Trophoblast cell (in vitro differentiated cells and primary cell): Measurements from ENCODE around the gene ZNF653.

Source experiments
- DNase-seq, 2 donors: peaks; one replicate each; pipeline ENCODE4 v3.0.0-alpha.2; 2016
- H2AFZ ChIP-seq: 2 replicates; pipeline ENCODE4 v1.6.1; 2013; ENCODE audit warnings: low read length, moderate library complexity, mild to moderate bottlenecking; ENCODE audit not compliant: insufficient read depth, poor library complexity
- H2AK5ac ChIP-seq: 2 replicates; pipeline ENCODE4 v1.6.1; 2013; ENCODE audit warnings: mild to moderate bottlenecking, low read length
- H2BK120ac ChIP-seq: 2 replicates; pipeline ENCODE4 v1.6.1; 2013; ENCODE audit warnings: low read length, mild to moderate bottlenecking, moderate library complexity; ENCODE audit not compliant: insufficient read depth, poor library complexity
- H2BK12ac ChIP-seq: 2 replicates; pipeline ENCODE4 v1.6.1; 2013; ENCODE audit warnings: mild to moderate bottlenecking, low read length, moderate library complexity
- H2BK5ac ChIP-seq: 2 replicates; pipeline ENCODE4 v1.6.1; 2013; ENCODE audit warnings: low read length, low read depth, moderate library complexity, mild to moderate bottlenecking; ENCODE audit not compliant: poor library complexity
- H3K14ac ChIP-seq: 2 replicates; pipeline ENCODE4 v1.6.1; 2013; ENCODE audit warnings: mild to moderate bottlenecking, low read length
- H3K18ac ChIP-seq: 2 replicates; pipeline ENCODE4 v1.6.1; 2013; ENCODE audit warnings: mild to moderate bottlenecking, low read length
- H3K23ac ChIP-seq: 2 replicates; pipeline ENCODE4 v1.6.1; 2013; ENCODE audit warnings: low read length
- H3K27ac ChIP-seq: 2 replicates; pipeline ENCODE4 v1.5.1; 2013; ENCODE audit warnings: low read depth, mild to moderate bottlenecking, inconsistent platforms, low read length, moderate library complexity
- H3K27me3 ChIP-seq: 2 replicates; pipeline ENCODE4 v1.6.1; 2013; ENCODE audit warnings: inconsistent platforms, mild to moderate bottlenecking, low read length, moderate library complexity; ENCODE audit not compliant: insufficient read depth
- H3K36me3 ChIP-seq, 2 experiments: 1 replicate in 1 of 2; 2 replicates in 1 of 2; pipeline ENCODE4 v1.6.1; 2013; ENCODE audit warnings: low read length in 2 of 2, mild to moderate bottlenecking in 2 of 2, moderate library complexity in 1 of 2; ENCODE audit not compliant: insufficient read depth in 2 of 2, control insufficient read depth in 1 of 2
- H3K4ac ChIP-seq: 2 replicates; pipeline ENCODE4 v1.6.1; 2013; ENCODE audit warnings: low read depth, mild to moderate bottlenecking, low read length, moderate library complexity
- H3K4me1 ChIP-seq, 2 experiments: 1 replicate in 1 of 2; 2 replicates in 1 of 2; pipeline ENCODE4 v1.6.1; 2013; ENCODE audit warnings: low read length in 2 of 2, mild to moderate bottlenecking in 2 of 2, moderate library complexity in 1 of 2; ENCODE audit not compliant: insufficient read depth in 2 of 2, control insufficient read depth in 1 of 2
- H3K4me2 ChIP-seq: 2 replicates; pipeline ENCODE4 v1.6.1; 2013; ENCODE audit warnings: inconsistent platforms, mild to moderate bottlenecking, low read length, moderate library complexity
- H3K4me3 ChIP-seq: 2 replicates; pipeline ENCODE4 v1.5.1; 2013; ENCODE audit warnings: mild to moderate bottlenecking, low read depth, low read length, inconsistent platforms
- H3K79me1 ChIP-seq: one replicate; pipeline ENCODE4 v1.6.1; 2013; ENCODE audit warnings: low read length
- H3K79me2 ChIP-seq: 2 replicates; pipeline ENCODE4 v1.6.1; 2013; ENCODE audit warnings: low read length, mild to moderate bottlenecking; ENCODE audit not compliant: control insufficient read depth, insufficient read depth, poor library complexity
- H3K9ac ChIP-seq: 2 replicates; pipeline ENCODE4 v1.6.1; 2013; ENCODE audit warnings: mild to moderate bottlenecking, low read length
- H3K9me3 ChIP-seq: 2 replicates; pipeline ENCODE4 v1.6.1; 2013; ENCODE audit warnings: low read depth, mild to moderate bottlenecking, control low read depth, inconsistent platforms, low read length; ENCODE audit not compliant: insufficient read depth
- H4K12ac ChIP-seq: 2 replicates; pipeline ENCODE4 v1.6.1; 2013; ENCODE audit warnings: low read depth, mild to moderate bottlenecking, low read length, moderate library complexity
- H4K8ac ChIP-seq: 2 replicates; pipeline ENCODE4 v1.6.1; 2013; ENCODE audit warnings: low read depth, mild to moderate bottlenecking, low read length, moderate library complexity
- H4K91ac ChIP-seq: one replicate; pipeline ENCODE4 v1.6.1; 2013; ENCODE audit warnings: low read depth, mild to moderate bottlenecking, low read length, moderate library complexity
- WGBS: extraction: QIAGEN DNeasy Blood & Tissue Kit; methylation state at CpG from one replicate; pipeline ENCODE4 v1.1.7; 2013; ENCODE audit warnings: missing lambda C conversion rate; ENCODE audit not compliant: insufficient read length, insufficient coverage; ENCODE audit errors: extremely low coverage; 5-methylcytosine and 5-hydroxymethylcytosine counted together

The ZNF653 gene

DNA sequence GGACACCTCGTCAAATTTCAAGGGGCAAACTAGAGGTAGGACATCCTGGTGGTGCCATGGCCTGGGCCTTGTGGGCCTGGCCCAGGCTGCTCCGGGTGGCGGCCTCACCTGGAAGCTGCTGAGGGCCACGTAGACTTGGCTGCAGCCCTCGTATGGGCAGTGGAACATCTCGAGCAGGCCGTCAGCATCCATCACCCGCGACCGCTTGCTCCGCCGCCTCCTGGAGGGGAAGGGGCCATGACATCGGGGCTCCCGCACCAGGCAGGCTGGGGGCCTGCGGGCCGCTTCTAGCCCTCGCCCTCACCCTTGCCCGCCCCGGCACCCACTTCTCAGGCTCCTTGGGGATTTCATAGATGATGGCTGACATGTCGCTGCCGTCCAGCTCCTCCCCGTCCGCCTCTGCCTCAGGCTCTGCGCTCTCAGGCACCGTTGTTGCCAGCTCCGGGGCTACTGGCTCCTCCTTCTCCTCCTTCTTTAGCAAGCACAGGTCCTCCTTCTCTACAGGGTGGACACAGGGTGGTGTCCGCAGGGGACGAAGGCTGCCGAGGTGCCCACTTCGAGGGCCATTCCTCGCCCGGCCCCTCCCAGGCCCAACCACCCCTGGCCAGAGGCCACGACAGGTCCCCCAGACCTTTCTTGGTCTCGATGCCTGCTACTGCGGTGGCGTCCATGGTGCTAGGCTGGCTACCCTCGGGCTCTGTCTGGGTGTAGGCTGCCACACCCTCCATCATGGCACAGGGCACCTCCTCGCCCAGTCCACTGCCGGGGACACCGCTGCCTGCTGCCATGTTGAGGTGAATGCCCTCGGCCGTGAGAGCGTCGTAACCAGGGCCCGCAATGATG is 18.8 kb downstream of the ZNF653 start:
- Histone ChIP-seq H3K4me3 (no peak overlapping the region), H3K79me1 (no peaks in the 10 kb centered on the region), H4K8ac (no peak overlapping the region), H3K23ac (no peak overlapping the region), H3K18ac (no peak overlapping the region), H2AK5ac (no peak overlapping the region), H3K4me1 (peaks cover 7 to 8% of the 10 kb centered on the region in 2 experiments), H3K36me3 (peaks cover 10 to 11% of the 10 kb centered on the region in 2 experiments), H2BK120ac (no peak overlapping the region), H3K27me3 (peaks cover 7% of the 10 kb centered on the region), H2BK5ac (no peak overlapping the region), H3K9me3 (peaks cover 2% of the 10 kb centered on the region), H2BK12ac (no peak overlapping the region), H3K27ac (no peak overlapping the region), H2AFZ (no peak overlapping the region), H3K14ac (no peak overlapping the region), H3K4ac (no peak overlapping the region), H3K4me2 (no peak overlapping the region), H4K91ac (no peak overlapping the region), H3K9ac (no peak overlapping the region), H4K12ac (no peak overlapping the region), H3K79me2 (no peaks in the 10 kb centered on the region)
- no CpG with 5 or more reads among the region's 45 CpGs for WGBS
- no peak for DNase-seq

DNA sequence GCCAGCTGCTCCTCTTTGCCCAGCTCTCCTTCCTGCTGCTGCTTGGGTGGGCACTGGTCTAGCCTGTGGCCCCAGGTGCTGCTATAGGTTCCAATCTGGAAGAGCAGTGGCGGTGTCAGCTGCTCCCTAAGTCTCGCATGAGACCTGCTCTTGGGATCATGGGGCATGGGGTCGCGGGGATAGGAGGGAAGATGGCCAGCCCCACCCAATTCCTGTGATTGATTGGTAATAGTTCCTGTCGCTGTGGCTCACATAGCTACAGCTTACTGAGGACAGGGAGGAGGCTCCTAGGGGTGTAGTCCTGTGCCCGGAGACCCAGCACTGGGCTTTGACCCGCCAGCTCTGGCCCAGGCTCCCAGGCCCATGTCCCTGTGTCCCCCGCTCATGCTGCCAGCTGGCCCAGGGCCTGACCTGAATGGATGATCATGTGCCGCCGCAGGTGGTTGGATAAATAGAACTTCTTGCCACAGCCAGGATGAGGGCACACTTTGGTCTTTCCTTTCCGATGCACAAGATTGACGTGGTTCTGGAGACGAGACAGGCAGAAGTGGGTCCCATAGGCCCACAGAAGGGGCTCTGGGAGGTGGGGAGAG is 20.3 kb downstream of the ZNF653 start:
- Histone ChIP-seq H3K23ac (no peak overlapping the region), H3K79me1 (no peaks in the 10 kb centered on the region), H2AK5ac (no peak overlapping the region), H3K27me3 (peaks cover 21% of the 10 kb centered on the region), H4K8ac (no peak overlapping the region), H3K4ac (no peak overlapping the region), H3K9me3 (peaks cover 9% of the 10 kb centered on the region), H3K9ac (no peak overlapping the region), H3K36me3 (peaks cover 10 to 11% of the 10 kb centered on the region in 2 experiments), H4K12ac (no peak overlapping the region), H2BK12ac (no peak overlapping the region), H3K27ac (no peak overlapping the region), H4K91ac (no peak overlapping the region), H3K4me2 (no peak overlapping the region), H3K14ac (no peak overlapping the region), H3K18ac (no peak overlapping the region), H2BK120ac (no peak overlapping the region), H2AFZ (no peak overlapping the region), H3K79me2 (no peaks in the 10 kb centered on the region), H3K4me1 (peaks cover 8 to 10% of the 10 kb centered on the region in 2 experiments), H2BK5ac (no peak overlapping the region), H3K4me3 (no peak overlapping the region)
- no CpG with 5 or more reads among the region's 13 CpGs for WGBS
- DNase-seq, result no peak

DNA sequence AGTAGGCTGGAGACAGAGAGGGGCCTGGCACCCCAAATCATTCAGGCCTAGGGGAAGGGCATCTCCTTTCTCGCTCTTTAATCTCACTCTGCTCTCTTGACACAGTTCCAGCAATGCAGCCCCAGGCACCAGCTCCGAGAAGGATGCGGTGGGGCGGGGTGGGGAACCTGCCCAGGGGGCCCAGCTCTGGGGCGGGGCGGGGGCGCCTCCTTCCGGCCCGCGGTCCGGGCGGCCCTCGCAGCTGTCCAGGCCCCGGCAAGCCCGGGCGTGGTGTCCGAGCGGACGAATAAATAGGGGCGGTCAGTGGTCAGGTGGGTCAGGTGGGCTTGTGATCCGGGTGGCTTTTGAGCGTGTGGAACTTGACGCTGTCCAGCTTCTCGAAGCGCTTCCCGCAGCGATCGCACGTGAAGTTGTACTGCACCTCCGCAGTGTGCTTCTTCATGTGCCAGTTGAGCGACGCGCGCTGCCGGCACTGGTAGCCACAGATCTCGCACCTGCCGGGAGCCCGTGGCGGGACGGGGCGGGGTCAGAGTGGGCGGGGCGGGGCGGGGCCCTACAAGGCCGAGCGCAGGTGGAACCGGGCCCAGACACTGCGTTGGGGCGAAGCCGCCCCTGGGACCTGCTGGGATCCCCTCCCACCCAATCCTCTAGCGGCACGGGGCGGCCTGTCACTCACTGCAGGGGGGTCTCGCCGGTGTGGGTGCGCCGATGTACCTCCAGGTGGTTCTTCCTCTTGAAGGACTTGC is 22.1 kb downstream of the ZNF653 start:
- Histone ChIP-seq H4K8ac (no peak overlapping the region), H3K9ac (no peak overlapping the region), H3K36me3 (peaks cover 5 to 10% of the 10 kb centered on the region in 2 experiments), H3K4me1 (peaks cover 8 to 10% of the 10 kb centered on the region in 2 experiments), H3K27me3 (peaks cover 38% of the 10 kb centered on the region), H2BK12ac (no peak overlapping the region), H2BK5ac (no peak overlapping the region), H3K27ac (no peak overlapping the region), H3K4me3 (no peak overlapping the region), H3K4me2 (no peak overlapping the region), H4K12ac (no peak overlapping the region), H3K23ac (no peak overlapping the region), H2AFZ (no peak overlapping the region), H3K14ac (no peak overlapping the region), H4K91ac (no peak overlapping the region), H3K79me2 (no peaks in the 10 kb centered on the region), H3K18ac (no peak overlapping the region), H3K79me1 (no peaks in the 10 kb centered on the region), H3K9me3 (peaks cover 10% of the 10 kb centered on the region), H2BK120ac (no peak overlapping the region), H3K4ac (no peak overlapping the region), H2AK5ac (no peak overlapping the region)
- no peak for DNase-seq
- WGBS, result no CpG with 5 or more reads among the region's 57 CpGs

DNA sequence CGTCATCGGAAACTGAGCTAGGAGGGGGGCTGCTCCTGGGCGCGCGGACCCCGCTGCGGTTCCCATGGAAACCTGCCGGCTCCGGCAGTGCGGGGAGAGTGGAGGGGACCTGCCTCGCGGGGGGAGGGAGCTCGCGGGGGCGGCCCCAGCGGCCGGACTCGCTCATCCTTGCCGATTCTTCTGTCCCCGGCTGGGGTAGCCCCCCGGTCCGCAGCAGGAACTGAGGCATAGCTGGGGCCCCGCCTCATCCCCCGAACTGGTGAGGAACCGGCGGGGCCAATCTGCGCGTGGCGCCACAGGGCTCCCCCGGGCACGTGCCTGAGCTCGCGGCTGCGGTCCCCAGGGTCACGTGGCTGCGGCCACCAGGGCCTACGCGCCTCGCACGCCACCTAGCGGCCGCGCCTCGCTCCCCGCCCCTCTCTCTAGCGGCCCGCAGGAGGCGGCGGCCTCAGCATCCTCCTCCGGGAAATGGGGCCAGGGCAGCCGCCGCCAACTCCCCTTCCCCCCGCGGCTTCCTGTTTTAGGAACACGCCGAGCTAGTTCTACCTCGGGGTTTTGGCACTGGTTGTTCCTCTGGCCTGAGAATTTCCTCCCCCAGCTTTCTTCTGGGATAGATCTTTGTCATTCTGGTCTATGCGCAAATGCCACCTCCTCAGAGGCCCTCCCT is 23.1 kb downstream of the ZNF653 start:
- no CpG with 5 or more reads among the region's 58 CpGs for WGBS

More for the DNA sequence above, 23.1 kb downstream of the ZNF653 start:
- Histone ChIP-seq H2AK5ac (no peak overlapping the region), H2BK12ac (no peak overlapping the region), H4K8ac (no peak overlapping the region), H3K27ac (no peak overlapping the region), H3K9me3 (peaks cover 13% of the 10 kb centered on the region), H3K9ac (no peak overlapping the region), H4K12ac (no peak overlapping the region), H3K27me3 (peaks cover 42% of the 10 kb centered on the region), H3K4me1 (peaks cover 8 to 10% of the 10 kb centered on the region in 2 experiments), H3K79me1 (no peaks in the 10 kb centered on the region), H3K4ac (no peak overlapping the region), H3K4me2 (peak overlapping the region; percentile 42), H3K14ac (no peak overlapping the region), H3K4me3 (no peak overlapping the region), H3K23ac (no peak overlapping the region), H3K18ac (no peak overlapping the region), H4K91ac (no peak overlapping the region), H2BK120ac (no peak overlapping the region), H3K79me2 (no peaks in the 10 kb centered on the region), H2AFZ (no peak overlapping the region), H2BK5ac (no peak overlapping the region), H3K36me3 (peaks cover 5 to 9% of the 10 kb centered on the region in 2 experiments)
- peak; percentile 83 to 87 for DNase-seq
